HUES64 (cell line): ENCODE measurements around the gene CCDC195.
"Not testable (repeated sequence)": the region's sequence is repeated elsewhere in the genome, so short reads cannot be mapped to it uniquely, and the experiment has no call there.

Source experiments
- H3K27ac ChIP-seq: 2 replicates; pipeline ENCODE4 v1.7.0; 2013; ENCODE audit warnings: low read depth, low read length, inconsistent platforms
- H3K27me3 ChIP-seq: 2 replicates; pipeline ENCODE4 v1.6.1; 2013; ENCODE audit warnings: mild to moderate bottlenecking, low read length; ENCODE audit not compliant: insufficient read depth
- H3K36me3 ChIP-seq: 2 replicates; pipeline ENCODE4 v1.6.1; 2013; ENCODE audit warnings: mild to moderate bottlenecking, low read length; ENCODE audit not compliant: insufficient read depth
- H3K4me1 ChIP-seq: 2 replicates; pipeline ENCODE4 v1.6.1; 2013; ENCODE audit warnings: mild to moderate bottlenecking, low read length, moderate library complexity; ENCODE audit not compliant: insufficient read depth
- H3K4me3 ChIP-seq: 2 replicates; pipeline ENCODE4 v1.5.1; 2013; ENCODE audit warnings: mild to moderate bottlenecking, low read length, moderate library complexity
- H3K9ac ChIP-seq: 2 replicates; pipeline ENCODE4 v1.6.1; 2013; ENCODE audit warnings: mild to moderate bottlenecking, low read depth, low read length
- H3K9me3 ChIP-seq: 2 replicates; pipeline ENCODE4 v1.6.1; 2013; ENCODE audit warnings: low read depth, low read length; ENCODE audit not compliant: insufficient read depth
- WGBS: fragments of 150-250, 120-280 bp; methylation state at CpG from one replicate; pipeline ENCODE4 v1.1.7; 2013; ENCODE audit warnings: missing lambda C conversion rate; 5-methylcytosine and 5-hydroxymethylcytosine counted together

CCDC195 gene

DNA sequence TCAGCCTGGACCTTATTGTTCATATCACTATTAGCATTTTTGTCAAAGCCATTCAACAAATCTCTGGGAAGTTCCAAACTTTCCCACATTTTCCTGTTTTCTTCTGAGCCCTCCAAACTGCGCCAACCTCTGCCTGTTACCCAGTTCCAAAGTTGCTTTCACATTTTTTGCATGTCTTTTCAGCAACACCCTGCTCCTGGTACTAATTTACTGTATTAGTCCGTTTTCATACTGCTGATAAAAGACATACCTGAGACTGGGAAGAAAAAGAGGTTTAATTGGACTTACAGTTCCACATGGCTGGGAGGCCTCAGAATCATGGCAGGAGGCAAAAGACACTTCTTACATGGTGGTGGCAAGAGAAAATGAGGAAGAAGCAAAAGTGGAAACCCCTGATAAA, 52.8 kb downstream of the CCDC195 start:
- not testable (repeated sequence) for H3K27me3 ChIP-seq, H3K36me3 ChIP-seq, H3K4me3 ChIP-seq, H3K27ac ChIP-seq, H3K9ac ChIP-seq, H3K4me1 ChIP-seq
- 97% methylated on average over 2 of the region's 2 CpGs for WGBS
- peaks cover 19% of the 10 kb centered on the region for H3K9me3 ChIP-seq

DNA sequence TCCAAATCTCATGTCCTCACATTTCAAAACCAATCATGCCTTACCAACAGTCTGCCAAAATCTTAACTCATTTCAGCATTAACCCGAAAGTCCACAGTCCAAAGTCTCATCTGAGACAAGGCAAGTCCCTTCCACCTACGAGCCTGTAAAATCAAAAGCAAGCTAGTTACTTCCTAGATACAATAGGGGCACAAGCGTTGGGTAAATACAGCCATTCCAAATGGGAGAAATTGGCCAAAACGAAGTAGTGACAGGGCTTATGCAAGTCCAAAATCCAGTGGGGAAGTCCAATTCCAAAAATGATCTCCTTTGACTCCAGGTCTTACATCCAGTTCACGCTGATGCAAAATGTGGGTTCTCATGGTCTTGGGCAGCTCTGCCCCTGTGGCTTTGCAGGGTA, 54.5 kb downstream of the CCDC195 start:
- not testable (repeated sequence) for H3K27ac ChIP-seq, H3K4me3 ChIP-seq, H3K9ac ChIP-seq, H3K36me3 ChIP-seq, H3K4me1 ChIP-seq, H3K27me3 ChIP-seq
- 89% methylated on average over 5 of the region's 5 CpGs for WGBS
- H3K9me3 ChIP-seq = peaks cover 19% of the 10 kb centered on the region

DNA sequence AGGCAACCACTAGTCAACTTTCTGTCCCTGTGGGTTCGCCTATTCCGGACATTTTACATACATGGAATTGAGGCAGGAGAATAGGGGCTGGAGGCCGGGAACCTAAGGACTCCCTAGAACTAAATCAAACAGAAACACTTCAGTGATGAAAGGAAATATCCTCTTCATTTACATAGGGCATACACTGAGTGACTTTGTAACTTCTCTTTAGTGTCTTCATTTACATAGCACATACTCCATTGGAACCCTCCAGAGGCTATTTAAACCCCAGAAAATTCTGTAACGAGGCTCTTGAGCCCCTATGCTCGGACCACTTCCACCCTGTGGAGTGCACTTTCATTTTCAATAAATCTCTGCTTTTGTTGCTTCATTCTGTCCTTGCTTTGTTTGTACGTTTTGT, 56.5 kb downstream of the CCDC195 start:
- no peak overlapping the region for H3K4me3 ChIP-seq
- no peaks in the 10 kb centered on the region for H3K27me3 ChIP-seq
- H3K27ac ChIP-seq = no peak overlapping the region
- H3K9me3 ChIP-seq = peaks cover 28% of the 10 kb centered on the region
- no peak overlapping the region for H3K9ac ChIP-seq
- no peaks in the 10 kb centered on the region for H3K36me3 ChIP-seq
- no peaks in the 10 kb centered on the region for H3K4me1 ChIP-seq
- 91% methylated on average over 6 of the region's 6 CpGs for WGBS

GRCh38 chr2:224658780-224659405, 57.3 kb downstream of the CCDC195 start:
- H3K27me3 ChIP-seq = no peaks in the 10 kb centered on the region
- no peak overlapping the region for H3K27ac ChIP-seq
- H3K4me1 ChIP-seq = no peaks in the 10 kb centered on the region
- no peak overlapping the region for H3K4me3 ChIP-seq
- no peaks in the 10 kb centered on the region for H3K36me3 ChIP-seq
- no peak overlapping the region for H3K9ac ChIP-seq
- H3K9me3 ChIP-seq = peaks cover 32% of the 10 kb centered on the region

DNA sequence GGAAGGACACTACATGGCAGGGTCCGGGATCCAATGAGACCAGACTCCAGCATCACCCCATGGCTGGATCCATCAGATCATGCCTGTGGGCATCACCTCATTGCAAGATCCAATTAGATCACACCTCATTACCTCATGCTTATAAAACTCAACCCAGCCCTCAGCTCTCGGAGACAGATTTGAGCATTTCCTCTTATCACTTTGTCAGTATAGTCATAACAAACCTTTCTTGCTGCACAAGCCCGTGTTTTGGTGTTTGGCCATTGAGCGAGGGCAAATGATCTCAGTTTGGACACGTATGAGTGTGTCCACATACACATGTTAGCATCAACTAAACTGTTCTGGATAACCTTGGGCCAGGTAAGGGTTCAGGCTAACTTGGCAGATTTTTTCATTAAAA, 58.8 kb downstream of the CCDC195 start:
- 97% methylated on average over 5 of the region's 5 CpGs for WGBS
- no peak overlapping the region for H3K27ac ChIP-seq
- H3K9me3 ChIP-seq = peaks cover 20% of the 10 kb centered on the region
- no peaks in the 10 kb centered on the region for H3K36me3 ChIP-seq
- H3K4me3 ChIP-seq = no peak overlapping the region
- H3K4me1 ChIP-seq = no peaks in the 10 kb centered on the region
- H3K27me3 ChIP-seq = no peaks in the 10 kb centered on the region
- H3K9ac ChIP-seq = no peak overlapping the region

DNA sequence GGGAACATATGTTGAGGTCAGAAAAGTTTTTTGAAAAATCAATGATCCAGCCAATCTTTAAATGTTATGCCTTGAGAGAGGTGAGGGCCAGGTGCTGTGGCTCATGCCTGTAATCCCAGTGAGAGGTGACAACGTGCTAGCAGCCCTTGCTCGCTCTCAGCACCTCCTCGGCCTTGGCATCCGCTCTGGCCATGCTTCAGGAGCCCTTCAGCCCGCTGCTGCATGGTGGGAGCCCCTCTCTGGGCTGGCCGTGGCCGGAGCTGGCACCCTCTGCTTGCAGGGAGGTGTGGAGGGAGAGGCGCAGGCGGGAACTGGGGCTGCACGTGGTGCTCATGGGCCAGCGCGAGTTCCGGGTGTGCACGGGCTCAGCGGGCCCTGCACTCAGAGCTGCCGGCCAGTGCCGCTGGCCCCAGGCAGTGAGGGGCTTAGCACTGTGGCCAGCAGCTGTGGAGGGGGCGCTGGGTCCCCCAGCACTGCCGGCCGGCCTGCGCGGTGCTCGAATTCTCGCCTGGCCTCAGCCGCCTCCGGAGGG, 61.1 kb downstream of the CCDC195 start:
- Histone ChIP-seq H3K27ac (no peak overlapping the region), H3K36me3 (no peaks in the 10 kb centered on the region), H3K9me3 (peaks cover 14% of the 10 kb centered on the region), H3K27me3 (no peaks in the 10 kb centered on the region), H3K4me3 (no peak overlapping the region), H3K4me1 (no peaks in the 10 kb centered on the region), H3K9ac (no peak overlapping the region)
- WGBS = 96% methylated on average over 26 of the region's 26 CpGs
